HG03521 (cell line): ENCODE data around the gene DCC.

Experiments used
- ATAC-seq: cut with Tn5 transposase; IDR thresholded peaks from one replicate; pipeline ENCODE4 v1.9.1; 2021; ENCODE audit warnings: mild to moderate bottlenecking, moderate library complexity; ENCODE audit not compliant: unreplicated experiment

The DCC gene

GRCh38 chr18:52766002-52766545, 426.1 kb downstream of the DCC start:
- ATAC-seq: no peak

- ATAC-seq: no peak
These were observed 441.1 kb downstream of the DCC start for GRCh38 chr18:52781113-52781512.

GRCh38 chr18:52791321-52791720, 451.3 kb downstream of the DCC start:
- no peak for ATAC-seq

GRCh38 chr18:52812834-52813233, 472.8 kb downstream of the DCC start:
- no peak for ATAC-seq

- no peak for ATAC-seq
These were observed 473.8 kb downstream of the DCC start for GRCh38 chr18:52813635-52814416.

GRCh38 chr18:52815651-52816050, 475.7 kb downstream of the DCC start:
- no peak for ATAC-seq

- ATAC-seq: no peak
These were observed 476.1 kb downstream of the DCC start for GRCh38 chr18:52816121-52816520.

- ATAC-seq: no peak
These were observed 482.2 kb downstream of the DCC start for GRCh38 chr18:52822160-52822559.

- ATAC-seq: no peak
These were observed 484.1 kb downstream of the DCC start for GRCh38 chr18:52824126-52824525.

GRCh38 chr18:52826994-52827393, 487.0 kb downstream of the DCC start:
- no peak for ATAC-seq

GRCh38 chr18:52829320-52829719, 489.3 kb downstream of the DCC start:
- no peak for ATAC-seq

GRCh38 chr18:52829876-52830405, 489.9 kb downstream of the DCC start:
- no peak for ATAC-seq

GRCh38 chr18:52844323-52844722, 504.3 kb downstream of the DCC start:
- ATAC-seq: no peak

GRCh38 chr18:52845036-52845435, 505.0 kb downstream of the DCC start:
- no peak for ATAC-seq

GRCh38 chr18:52850031-52850560, 510.1 kb downstream of the DCC start:
- ATAC-seq: no peak

GRCh38 chr18:52861558-52861957, 521.6 kb downstream of the DCC start:
- ATAC-seq: no peak

GRCh38 chr18:52869349-52869923, 529.4 kb downstream of the DCC start:
- ATAC-seq: no peak

GRCh38 chr18:52869942-52870907, 530.2 kb downstream of the DCC start:
- no peak for ATAC-seq

- no peak for ATAC-seq
These were observed 534.8 kb downstream of the DCC start for GRCh38 chr18:52874774-52875173.

- ATAC-seq: no peak
These were observed 535.7 kb downstream of the DCC start for GRCh38 chr18:52875725-52876124.

- no peak for ATAC-seq
These were observed 548.0 kb downstream of the DCC start for GRCh38 chr18:52888014-52888413.
